HG03025 (cell line): ENCODE results near the gene LAMA1.

Experiments used
- ATAC-seq: cut with Tn5 transposase; IDR thresholded peaks from one replicate; pipeline ENCODE4 v1.9.1; 2021; ENCODE audit warnings: mild to moderate bottlenecking, moderate library complexity; ENCODE audit not compliant: unreplicated experiment, low FRiP score

Gene LAMA1

DNA sequence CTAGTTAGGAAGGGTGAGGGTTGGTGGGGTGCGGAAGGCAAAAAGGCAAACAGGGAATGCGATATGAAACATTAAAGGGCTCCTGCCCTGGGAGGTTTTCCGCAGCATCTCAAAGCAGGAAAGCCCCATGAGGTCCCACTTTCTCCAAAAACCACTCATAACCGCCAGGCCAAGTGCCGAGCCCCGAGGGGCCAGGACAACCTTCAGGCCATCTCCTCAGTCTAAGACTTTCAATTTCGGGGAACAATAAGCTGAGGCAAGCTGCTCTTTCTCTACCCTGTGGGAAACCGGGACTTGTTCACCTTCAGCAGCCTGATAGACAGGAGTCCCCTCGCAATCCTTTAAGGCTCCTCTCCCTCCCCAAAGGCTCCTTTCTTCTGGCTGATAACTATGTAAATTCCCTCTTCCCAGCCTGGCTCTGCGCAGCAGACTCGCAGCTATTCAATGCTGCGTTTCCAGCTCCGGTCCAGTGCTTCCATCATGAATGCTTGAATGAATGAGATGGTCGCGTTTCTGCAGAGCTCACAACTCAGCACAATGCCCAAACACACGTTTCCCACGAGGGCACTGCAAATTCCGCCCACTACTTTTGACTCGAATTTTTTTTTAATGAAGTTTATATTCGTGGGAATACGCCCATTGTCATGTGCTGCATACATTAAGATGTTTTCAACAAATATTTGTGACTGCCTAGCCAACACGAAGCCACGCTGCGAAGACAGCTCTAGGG lies 1.4 kb downstream of the LAMA1 start:
- no peak for ATAC-seq

DNA sequence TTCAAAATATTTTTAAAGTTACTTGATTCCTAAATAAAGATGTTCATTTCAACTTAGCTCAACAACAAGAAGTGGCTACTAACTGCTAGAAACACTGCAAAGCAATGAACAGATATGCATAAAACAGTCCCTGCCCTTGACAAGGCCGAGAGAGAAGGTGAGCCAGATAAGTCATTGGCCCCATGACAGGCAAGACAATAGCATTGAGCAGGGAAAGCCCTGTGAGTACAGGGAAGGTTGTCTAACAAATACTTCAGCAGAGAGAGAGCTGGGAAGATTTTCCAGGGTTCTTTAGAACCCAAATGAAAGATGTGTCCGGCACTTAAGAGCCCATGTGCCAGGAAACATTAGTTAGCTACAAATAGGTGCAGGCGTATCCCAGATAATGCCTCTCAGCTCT lies 4.7 kb downstream of the LAMA1 start:
- no peak for ATAC-seq

DNA sequence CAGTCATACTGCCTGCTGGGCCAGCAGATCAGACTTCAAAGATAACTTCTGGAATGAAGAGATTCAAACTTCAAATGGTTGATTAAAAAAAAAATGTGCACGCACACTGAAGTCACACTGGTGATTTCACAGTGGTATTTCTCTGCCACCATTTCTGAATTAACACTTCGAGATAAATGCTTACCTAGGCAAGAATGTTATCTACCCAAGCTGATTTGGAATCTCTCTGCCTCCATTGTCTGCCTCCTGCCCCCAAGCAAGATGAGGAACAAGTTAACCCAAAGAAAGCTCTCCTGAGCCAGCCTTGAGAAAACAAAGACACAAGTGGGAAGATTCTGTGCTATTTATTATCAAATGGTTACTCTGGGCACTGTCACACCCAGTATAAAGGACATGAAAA lies 6.5 kb downstream of the LAMA1 start:
- ATAC-seq = no peak

DNA sequence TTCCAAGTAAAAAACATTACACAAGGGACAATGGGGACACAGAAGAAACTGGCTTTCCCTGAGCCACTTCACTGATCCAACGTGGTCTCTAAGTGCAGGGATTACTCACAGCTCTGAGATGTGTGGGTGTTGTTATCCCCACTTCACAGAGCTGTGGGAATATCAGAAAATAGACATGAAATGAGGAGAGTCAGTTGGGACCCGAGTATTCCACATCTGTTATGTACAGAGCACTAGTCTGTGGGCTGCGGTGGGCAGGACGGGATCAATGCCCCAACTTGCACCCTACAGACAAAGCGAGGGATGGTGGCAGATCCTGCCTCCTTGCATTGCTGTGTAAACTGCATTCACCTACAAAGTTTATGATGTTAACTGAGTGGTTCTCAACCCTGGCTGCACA lies 11.7 kb downstream of the LAMA1 start:
- ATAC-seq = no peak

DNA sequence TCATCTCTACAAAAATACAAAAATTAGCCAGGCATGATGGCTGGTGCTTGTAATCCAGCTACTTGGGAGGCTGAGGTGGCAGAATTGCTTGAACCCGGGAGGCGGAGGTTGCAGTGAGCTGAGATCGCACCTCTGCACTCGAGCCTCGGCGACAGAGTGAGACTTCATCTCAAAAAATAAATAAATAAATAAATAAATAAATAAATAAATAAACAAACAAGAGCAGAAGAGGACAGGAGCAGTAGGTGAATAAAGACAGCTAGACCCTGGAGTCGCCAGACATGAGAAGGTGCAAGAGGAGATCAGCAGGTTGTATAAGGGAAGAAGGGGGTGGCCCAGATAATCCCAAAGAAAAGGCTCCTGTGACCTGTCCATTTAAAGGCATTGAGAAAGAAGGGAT lies 12.3 kb downstream of the LAMA1 start:
- no peak for ATAC-seq

DNA sequence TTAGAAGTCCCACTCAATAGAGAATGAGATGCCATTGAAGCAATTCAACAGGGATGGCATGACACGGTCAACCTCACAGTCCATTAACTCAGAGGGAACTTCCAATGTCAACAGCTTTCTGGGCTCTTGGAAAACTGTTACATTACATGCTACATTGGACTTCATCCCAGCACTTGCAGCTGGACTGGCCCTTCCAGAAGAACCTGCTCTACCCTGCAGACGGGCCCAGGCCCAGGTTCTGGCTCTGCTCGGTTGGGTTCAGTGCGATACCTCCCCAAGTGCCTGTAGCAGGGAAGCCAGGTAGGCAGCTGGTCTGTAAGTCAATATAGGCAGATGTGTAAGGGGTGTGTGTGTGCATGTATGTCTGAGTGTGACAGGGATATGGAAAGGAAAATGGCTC lies 12.9 kb downstream of the LAMA1 start:
- ATAC-seq = no peak

DNA sequence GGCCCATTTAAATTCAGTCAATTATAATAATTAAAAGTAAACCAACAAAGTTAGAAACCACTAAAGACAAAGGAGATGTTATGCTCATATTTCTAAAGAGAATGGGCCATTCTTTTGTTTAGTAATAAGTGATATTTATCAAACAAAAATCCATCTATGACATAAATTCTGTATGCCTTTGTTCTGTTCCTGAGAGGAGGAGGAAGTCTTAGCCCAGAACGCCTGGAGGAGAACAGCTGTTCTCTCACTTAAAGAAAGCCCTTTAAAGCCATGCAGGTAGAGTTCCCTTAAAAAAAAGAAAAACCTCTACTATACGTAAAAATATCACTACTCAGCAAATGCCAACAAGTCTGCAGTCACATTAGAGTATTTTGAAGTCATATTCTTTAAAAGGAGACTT lies 15.5 kb downstream of the LAMA1 start:
- ATAC-seq = no peak

DNA sequence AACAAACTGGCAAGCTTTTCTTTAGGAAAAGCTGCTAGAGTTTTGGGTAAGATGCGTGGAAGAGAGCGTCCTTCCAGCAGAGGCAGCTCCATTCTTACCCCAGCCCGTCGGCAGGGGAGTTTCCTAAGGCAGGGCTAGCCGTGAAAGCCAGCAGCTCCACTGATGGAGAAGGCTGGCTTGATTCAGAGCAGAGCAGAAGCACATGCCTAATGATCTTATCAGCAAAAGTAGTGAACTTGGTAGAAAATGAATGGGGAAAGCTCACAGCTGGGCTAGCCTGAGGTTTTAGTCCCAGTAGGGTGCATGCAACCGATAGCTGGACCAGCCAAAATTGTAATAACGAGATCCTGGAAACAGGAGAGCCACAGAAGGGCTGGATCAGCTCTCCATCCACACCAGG lies 20.8 kb downstream of the LAMA1 start:
- ATAC-seq = no peak

DNA sequence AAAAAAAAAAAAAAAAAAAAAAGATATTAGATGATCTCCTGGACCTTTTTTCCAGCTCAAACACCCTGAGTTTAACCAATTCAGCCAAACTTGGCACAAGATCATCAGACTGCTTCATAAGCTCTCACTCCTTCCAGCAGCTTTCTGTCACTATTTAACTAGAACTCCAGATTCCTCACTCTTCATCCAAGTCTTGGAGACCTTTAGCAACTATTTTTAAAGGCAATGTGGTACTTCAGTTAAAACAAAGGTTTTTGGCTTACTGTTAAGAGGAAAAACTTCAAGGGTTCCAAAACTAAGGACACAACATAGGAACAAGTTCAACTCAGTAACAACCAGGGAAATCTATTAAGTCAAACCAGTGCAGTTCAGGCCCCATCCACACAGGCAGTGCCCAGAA lies 23.2 kb downstream of the LAMA1 start:
- ATAC-seq = no peak

DNA sequence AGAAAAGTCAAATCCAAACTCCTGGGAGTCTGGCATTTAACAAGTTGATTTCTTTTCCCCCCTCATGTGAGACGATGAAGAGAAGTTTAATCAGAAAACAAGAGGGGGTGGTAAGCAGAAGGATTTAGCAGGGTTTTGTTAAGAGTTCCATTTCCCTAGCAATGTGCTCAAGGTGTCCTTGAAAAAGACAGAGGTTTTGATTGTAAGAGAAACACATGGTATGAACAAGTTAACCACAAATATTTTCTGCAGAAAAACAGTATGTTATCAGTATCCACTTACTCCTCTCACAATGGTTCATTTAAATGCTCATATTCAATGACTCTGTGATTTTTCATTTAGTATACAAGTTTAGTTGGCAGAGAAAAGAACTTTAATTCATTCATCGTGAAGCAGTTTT lies 26.8 kb downstream of the LAMA1 start:
- ATAC-seq = no peak

DNA sequence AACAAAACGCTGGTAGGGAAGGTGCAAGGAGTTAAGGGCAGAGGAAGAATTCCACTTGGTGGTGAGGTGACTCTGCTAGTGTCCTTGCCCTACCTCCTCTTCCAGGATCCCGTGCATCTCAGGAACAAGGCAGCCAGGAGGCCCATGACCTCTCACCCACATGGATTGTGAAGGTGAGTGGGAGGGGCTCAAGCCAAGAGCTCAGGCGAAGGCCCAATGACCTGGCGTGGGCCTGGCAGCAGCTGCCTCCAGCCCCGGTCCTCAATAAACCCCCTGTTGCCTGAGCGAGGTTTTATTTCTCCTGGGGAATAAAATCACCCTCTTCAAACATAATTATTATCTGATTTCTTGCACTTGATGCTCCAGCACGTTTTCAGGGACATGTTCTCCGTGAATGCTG lies 28.2 kb downstream of the LAMA1 start:
- no peak for ATAC-seq

DNA sequence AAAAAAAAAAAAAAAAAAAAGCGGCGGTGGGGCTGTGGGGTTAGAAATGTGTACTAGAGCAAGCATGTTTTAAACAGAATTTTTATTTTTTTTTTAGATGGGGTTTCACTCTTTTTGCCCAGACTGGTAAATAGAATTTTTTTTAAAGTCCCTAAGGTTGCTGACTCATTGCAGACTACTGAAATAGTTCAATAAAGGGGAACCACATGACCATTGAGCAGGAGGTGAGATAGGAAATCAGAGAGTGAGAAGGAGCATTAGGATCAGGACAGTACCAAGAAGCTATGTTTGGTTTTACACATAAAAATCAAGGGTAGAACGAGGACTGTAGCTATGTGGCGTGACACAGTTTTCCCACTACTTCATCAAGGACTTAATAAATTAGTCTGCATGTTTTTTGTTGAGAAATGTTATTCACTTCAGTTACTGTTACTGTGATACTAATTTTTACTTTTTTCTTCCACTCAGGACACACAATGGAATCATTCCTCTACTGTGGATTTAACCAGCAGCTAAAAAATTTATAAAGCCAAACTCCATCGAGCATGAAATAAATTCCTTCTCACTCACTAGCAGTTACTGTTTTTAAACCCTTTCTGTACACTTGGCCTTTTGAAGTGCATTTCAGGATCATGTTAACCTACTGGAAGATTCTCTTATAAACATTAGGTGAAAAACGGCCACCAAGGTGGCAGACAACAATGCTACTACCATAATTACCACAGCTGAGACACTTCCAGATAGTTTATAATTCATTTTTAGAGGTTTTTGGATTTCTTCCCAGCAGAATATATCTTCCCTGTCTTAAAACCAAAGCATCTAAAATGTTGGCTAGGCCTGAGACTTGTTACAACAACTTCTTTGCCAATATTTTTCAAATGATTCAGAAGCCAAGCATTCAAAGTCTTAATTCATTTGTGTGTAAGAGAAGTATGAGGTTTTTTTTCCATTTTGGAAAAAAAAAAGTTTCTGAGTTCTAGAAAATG lies 33.2 kb downstream of the LAMA1 start:
- ATAC-seq = no peak

DNA sequence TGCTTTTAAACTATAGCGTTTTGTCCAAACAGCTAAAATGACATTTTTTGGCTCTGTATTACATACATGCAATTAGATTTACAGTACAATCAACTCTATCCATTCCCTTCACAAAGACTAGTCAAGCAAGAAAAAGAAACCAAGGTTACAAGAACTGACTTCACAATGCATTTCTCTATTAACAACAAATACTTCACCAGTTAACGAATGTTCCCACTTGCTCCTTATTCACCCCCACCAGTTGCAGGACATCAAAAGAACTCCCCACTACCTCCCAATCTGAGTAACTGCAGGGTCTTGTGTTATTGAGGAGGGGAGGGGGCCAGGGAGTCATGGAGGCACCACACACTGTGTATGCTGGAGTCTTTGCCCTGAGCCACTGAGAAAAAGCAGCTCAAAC lies 34.9 kb downstream of the LAMA1 start:
- ATAC-seq = no peak

DNA sequence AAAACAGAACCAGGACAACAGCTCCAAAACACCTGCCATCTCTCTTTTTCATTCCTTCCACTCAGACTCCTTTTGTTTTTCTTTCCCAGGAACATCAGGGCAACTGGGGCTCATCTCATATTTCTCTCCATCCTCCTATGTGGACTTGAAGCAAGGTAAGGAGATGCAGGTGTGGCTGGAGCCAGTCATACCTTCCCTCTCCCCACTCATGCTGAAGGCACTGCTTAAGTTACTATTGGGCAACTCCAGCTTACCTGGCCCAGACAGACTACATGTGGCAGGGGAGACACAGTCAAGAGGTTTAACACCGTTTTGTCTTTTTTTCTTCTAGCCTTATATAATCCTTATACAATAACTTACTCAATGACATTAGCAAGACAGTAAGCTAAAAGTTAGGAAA lies 38.4 kb downstream of the LAMA1 start:
- ATAC-seq = no peak

DNA sequence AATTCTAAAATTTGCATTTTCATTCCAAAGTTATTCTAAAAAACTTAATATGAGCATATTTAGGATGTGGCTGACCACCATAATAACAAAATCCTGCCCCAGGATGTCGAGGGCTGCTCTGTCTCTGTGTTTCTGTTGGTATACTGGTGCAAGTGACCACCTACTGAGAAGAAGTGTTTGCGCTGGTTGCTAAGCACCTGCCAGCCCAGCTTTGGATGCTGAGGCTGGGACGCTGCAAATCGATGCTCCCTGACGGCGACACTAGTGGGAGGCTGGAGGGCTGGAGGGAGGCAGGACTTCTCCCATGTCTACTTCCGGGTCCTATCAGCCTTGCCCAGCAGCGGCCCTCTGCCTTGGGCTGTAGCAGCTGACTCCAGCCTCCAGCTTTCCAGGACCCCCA lies 45.0 kb downstream of the LAMA1 start:
- ATAC-seq = no peak

DNA sequence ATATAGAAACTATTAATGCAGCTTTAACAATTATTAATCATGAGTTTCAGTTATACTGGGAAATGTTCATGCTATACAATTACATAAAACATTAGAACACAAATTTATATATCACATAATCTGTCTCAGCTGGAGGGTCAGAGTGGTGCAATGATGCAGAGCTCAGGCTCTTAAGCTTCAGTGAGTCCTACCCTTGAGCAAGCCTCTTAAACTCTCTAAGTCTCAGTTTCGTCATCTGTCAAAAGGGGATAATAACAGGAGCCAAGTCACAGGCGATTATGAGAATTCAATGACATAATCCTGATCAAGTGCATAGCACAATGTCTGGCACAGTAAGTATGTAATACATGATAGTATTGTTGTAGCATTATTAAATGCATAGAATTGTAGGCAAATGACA lies 46.0 kb downstream of the LAMA1 start:
- no peak for ATAC-seq

DNA sequence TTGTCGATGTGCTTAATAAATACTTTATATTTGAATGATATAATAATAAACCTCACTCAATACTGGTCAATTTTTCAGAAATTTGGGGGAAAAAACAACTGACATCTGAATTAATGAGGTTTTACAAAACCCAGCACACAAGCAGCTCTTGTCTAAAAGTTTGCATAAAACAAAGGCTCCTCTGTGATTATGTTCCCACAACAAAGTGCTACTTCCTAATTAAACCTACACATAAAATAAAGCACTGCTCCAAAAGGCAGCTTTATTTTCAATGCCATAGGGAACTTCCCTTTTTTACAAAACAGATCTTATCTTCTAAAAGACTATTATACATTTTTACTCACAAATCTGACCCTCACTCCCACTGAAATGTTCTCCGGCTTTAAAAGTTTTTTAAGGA lies 47.1 kb downstream of the LAMA1 start:
- no peak for ATAC-seq

DNA sequence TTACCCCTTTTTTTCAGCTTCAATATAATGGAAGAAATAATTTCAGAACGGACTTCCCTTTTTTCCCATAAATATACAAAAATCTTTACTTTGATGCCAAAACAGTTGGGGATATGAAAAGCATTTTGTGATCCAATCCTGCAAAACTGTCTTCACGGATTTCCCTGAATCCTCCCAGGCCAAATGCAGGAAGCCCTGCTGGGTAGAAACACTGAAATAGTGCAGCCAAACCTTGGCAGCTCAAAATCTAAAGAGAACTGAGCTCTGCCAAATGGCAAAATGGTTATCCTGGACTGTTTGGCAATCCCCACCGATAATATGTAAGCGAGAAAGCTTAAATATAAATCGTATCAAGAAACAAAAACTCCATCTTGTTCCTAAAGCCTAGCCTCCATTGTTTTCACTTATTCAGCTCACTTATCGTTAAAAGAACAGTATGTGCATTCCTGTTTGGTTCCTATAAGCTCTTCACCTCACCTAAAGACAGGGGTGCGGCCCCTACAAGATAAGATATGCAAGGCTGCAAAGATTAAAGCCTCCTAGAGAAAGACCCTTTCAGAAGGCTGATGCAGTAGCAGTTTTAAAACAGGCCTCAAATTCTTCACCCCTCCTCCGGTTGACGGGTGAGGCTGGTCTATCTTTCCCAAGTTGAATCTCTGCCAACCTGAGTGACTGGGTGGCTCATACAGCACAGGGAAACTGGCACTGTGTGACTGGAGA lies 48.6 kb downstream of the LAMA1 start:
- no peak for ATAC-seq

DNA sequence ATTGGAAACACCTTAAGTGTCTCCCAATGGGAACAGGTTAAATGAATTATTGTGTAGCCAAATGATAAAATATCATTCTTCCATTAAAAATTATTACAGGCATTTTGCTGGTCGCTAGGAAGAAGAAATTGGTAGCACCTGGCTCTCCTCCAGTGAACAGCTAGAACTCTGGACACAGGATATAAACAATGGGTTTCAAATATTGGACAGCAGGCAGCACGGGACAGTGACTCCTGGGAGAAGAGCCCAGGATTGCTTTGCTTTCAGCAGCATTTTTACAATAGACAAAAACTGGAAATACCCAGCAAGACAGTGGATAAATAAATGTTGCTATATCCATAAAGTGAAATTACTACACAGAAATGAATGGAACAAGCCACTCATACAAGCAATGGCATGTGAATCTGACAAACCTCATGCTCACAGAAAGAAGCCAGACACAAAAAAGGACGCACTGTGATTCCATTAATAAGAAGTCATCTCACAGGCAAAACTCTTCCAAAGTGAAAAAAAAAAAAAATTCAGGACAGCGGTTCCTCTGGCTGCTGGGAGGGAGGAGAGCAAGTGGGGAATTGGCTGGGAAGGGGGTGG lies 50.5 kb downstream of the LAMA1 start:
- no peak for ATAC-seq

DNA sequence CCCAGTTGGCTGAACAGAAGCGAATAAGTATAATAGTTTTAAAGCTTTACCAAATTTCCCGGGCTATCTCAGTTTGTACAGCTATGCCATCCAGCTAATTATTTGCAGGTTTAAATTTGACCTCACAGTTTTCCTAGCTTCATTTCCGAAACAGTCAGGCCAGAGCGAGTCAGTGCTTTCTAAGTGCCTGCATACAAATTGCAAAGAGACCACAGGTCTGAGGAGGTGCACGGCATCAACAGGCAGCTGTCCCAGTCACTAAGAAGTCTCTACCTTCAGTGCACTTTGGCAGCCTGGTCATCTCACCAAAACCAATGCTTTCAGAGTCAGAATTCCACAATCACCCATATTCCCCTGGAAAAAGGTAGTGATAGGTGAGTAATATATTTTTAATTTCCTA lies 51.9 kb downstream of the LAMA1 start:
- no peak for ATAC-seq

DNA sequence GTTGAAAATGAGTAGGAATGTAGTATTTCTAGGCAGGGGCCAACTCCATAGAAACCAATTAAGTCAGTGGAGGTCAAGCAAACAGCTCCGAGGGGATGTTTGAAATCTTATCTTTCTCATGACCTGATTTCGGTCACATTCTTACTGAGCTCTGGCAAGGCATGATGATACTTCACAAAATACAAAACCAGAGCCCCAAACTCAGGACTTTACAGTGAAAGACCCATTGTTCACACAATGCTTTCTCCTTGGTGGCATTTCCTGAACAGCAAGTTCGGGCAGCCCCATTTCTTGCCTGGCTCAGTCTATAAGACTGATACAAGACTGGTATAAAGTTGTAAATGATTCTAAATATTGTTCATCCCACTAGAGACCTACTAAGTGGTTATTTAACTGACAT lies 53.3 kb downstream of the LAMA1 start:
- ATAC-seq = no peak
